H9 (cell line): ENCODE data around the gene TMC2. TPM values are rescaled to one million over a fixed set of nuclear protein-coding genes. Genes with fewer than 3 reads are reported as not detected.

ENCODE experiments used
- DNase-seq: peaks from one replicate; pipeline ENCODE4 v3.0.0-alpha.2; 2017
- H2AFZ ChIP-seq: one replicate; pipeline ENCODE4 v1.6.1; 2013; ENCODE audit warnings: mild to moderate bottlenecking, low read length, control low read depth, moderate library complexity
- H2AK5ac ChIP-seq: 2 replicates; pipeline ENCODE4 v1.6.1; 2013; ENCODE audit warnings: low read length, control low read depth, mixed read lengths; ENCODE audit not compliant: insufficient read length
- H2BK120ac ChIP-seq: one replicate; pipeline ENCODE4 v1.6.1; 2013; ENCODE audit warnings: low read depth, mild to moderate bottlenecking, low read length, control low read depth, inconsistent platforms; ENCODE audit not compliant: poor library complexity, severe bottlenecking
- H2BK12ac ChIP-seq: 2 replicates; pipeline ENCODE4 v1.6.1; 2013; ENCODE audit warnings: low read length, control low read depth, mixed read lengths, low read depth; ENCODE audit not compliant: insufficient read length
- H2BK15ac ChIP-seq: 2 replicates; pipeline ENCODE4 v1.6.1; 2013; ENCODE audit warnings: low read depth, low read length, control low read depth
- H2BK20ac ChIP-seq: one replicate; pipeline ENCODE4 v1.6.1; 2013; ENCODE audit warnings: low read depth, mild to moderate bottlenecking, low read length, control low read depth, inconsistent platforms; ENCODE audit not compliant: poor library complexity, severe bottlenecking
- H2BK5ac ChIP-seq: 2 replicates; pipeline ENCODE4 v1.6.1; 2013; ENCODE audit warnings: low read length, control low read depth, mixed read lengths; ENCODE audit not compliant: insufficient read length
- H3K14ac ChIP-seq: 2 replicates; pipeline ENCODE4 v1.6.1; 2013; ENCODE audit warnings: low read length, control low read depth; ENCODE audit not compliant: insufficient read depth
- H3K18ac ChIP-seq: 2 replicates; pipeline ENCODE4 v1.6.1; 2013; ENCODE audit warnings: low read depth, mild to moderate bottlenecking, mixed read lengths, low read length, control low read depth; ENCODE audit not compliant: insufficient read length
- H3K23ac ChIP-seq: 2 replicates; pipeline ENCODE4 v1.6.1; 2013; ENCODE audit warnings: low read length, control low read depth, mixed read lengths, low read depth; ENCODE audit not compliant: insufficient read length
- H3K23me2 ChIP-seq: 2 replicates; pipeline ENCODE4 v1.6.1; 2013; ENCODE audit warnings: low read depth, mild to moderate bottlenecking, mixed read lengths, low read length, control low read depth; ENCODE audit not compliant: insufficient read length, poor library complexity, severe bottlenecking
- H3K27ac ChIP-seq: 2 replicates; pipeline ENCODE4 v1.5.1; 2013; ENCODE audit warnings: low read length, control low read depth, mixed read lengths, low read depth; ENCODE audit not compliant: insufficient read length
- H3K27me3 ChIP-seq: 2 replicates; pipeline ENCODE4 v1.6.1; 2013; ENCODE audit warnings: low read length, control low read depth, inconsistent platforms; ENCODE audit not compliant: insufficient read depth
- H3K4ac ChIP-seq: 2 replicates; pipeline ENCODE4 v1.6.1; 2013; ENCODE audit warnings: low read depth, mild to moderate bottlenecking, control low read depth, inconsistent platforms, low read length, moderate library complexity
- H3K4me1 ChIP-seq: 2 replicates; pipeline ENCODE4 v1.6.1; 2013; ENCODE audit warnings: low read length, control low read depth, inconsistent platforms; ENCODE audit not compliant: insufficient read depth
- H3K4me2 ChIP-seq: 2 replicates; pipeline ENCODE4 v1.6.1; 2013; ENCODE audit warnings: low read length, control low read depth, mixed read lengths; ENCODE audit not compliant: insufficient read length, insufficient read depth
- H3K56ac ChIP-seq: 2 replicates; pipeline ENCODE4 v1.6.1; 2013; ENCODE audit warnings: low read depth, mild to moderate bottlenecking, mixed read lengths, low read length, control low read depth; ENCODE audit not compliant: insufficient read length
- H3K79me1 ChIP-seq: 2 replicates; pipeline ENCODE4 v1.6.1; 2013; ENCODE audit warnings: low read depth, mild to moderate bottlenecking, moderate library complexity, low read length, control low read depth, inconsistent platforms; ENCODE audit not compliant: insufficient read depth, poor library complexity, severe bottlenecking
- H3K79me2 ChIP-seq: 2 replicates; pipeline ENCODE4 v1.6.1; 2013; ENCODE audit warnings: low read length, control low read depth, inconsistent platforms; ENCODE audit not compliant: insufficient read depth
- H3K9ac ChIP-seq: 2 replicates; pipeline ENCODE4 v1.6.1; 2013; ENCODE audit warnings: low read length, control low read depth, mixed read lengths; ENCODE audit not compliant: insufficient read length; ENCODE audit errors: extremely low read depth
- H3K9me3 ChIP-seq: one replicate; pipeline ENCODE4 v1.6.1; 2013; ENCODE audit warnings: low read depth, low read length, inconsistent platforms; ENCODE audit not compliant: control insufficient read depth
- H3T11ph ChIP-seq: one replicate; pipeline ENCODE4 v1.6.1; 2013; ENCODE audit warnings: mild to moderate bottlenecking, low read length, control low read depth, inconsistent platforms
- H4K20me1 ChIP-seq: one replicate; pipeline ENCODE4 v1.6.1; 2013; ENCODE audit not compliant: control insufficient read depth, insufficient read length, insufficient read depth
- H4K5ac ChIP-seq: 2 replicates; pipeline ENCODE4 v1.6.1; 2013; ENCODE audit warnings: low read depth, mild to moderate bottlenecking, mixed read lengths, low read length, control low read depth; ENCODE audit not compliant: insufficient read length
- H4K8ac ChIP-seq: replicated peaks from 2 replicates; pipeline ENCODE4 v1.6.1; 2013; ENCODE audit warnings: low read length, control low read depth, mixed read lengths, low read depth; ENCODE audit not compliant: insufficient read length
- H4K91ac ChIP-seq: 2 replicates; pipeline ENCODE4 v1.6.1; 2013; ENCODE audit warnings: low read depth, mild to moderate bottlenecking, moderate library complexity, mixed read lengths, low read length, control low read depth; ENCODE audit not compliant: insufficient read length
- H3K27ac Mint-ChIP-seq, 3 experiments: 2 replicates in 2 of 3; 3 replicates in 1 of 3; pipeline ENCODE4 v1.8.0; 2020 to 2021; ENCODE audit warnings: mixed read lengths in 3 of 3, mild to moderate bottlenecking in 1 of 3, moderate library complexity in 1 of 3
- H3K27me3 Mint-ChIP-seq: 2 replicates; pipeline ENCODE4 v1.8.0; 2021; ENCODE audit warnings: low read depth, mild to moderate bottlenecking, moderate library complexity, mixed read lengths
- H3K36me3 Mint-ChIP-seq, 3 experiments: 2 replicates in 2 of 3; 3 replicates in 1 of 3; pipeline ENCODE4 v1.8.0; 2020 to 2021; ENCODE audit warnings: low read depth in 3 of 3, mixed read lengths in 3 of 3; ENCODE audit not compliant: insufficient read depth in 1 of 3
- H3K4me1 Mint-ChIP-seq, 2 experiments: 2 replicates each; pipeline ENCODE4 v1.8.0; 2020; ENCODE audit warnings: mixed read lengths in 2 of 2
- H3K4me3 Mint-ChIP-seq, 2 experiments: 2 replicates in 1 of 2; 3 replicates in 1 of 2; pipeline ENCODE4 v1.8.0; 2020 to 2021; ENCODE audit warnings: mild to moderate bottlenecking in 2 of 2, mixed read lengths in 2 of 2, moderate library complexity in 1 of 2
- H3K9me3 Mint-ChIP-seq, 2 experiments: 2 replicates in 1 of 2; 3 replicates in 1 of 2; pipeline ENCODE4 v1.8.0; 2020; ENCODE audit warnings: mild to moderate bottlenecking in 2 of 2, mixed read lengths in 2 of 2, moderate library complexity in 1 of 2
- CTCF ChIP-seq: fragments of 200-600 bp; sonication (generic); conservative IDR thresholded peaks from 3 replicates; pipeline ENCODE4 v1.8.0; 2021; ENCODE audit warnings: antibody characterized with exemption, mild to moderate bottlenecking
- WGBS: extraction: QIAGEN DNeasy Blood & Tissue Kit; methylation state at CpG from one replicate; pipeline ENCODE4 v1.1.7; 2013; ENCODE audit warnings: missing lambda C conversion rate, low lambda C conversion rate, mixed read lengths; ENCODE audit not compliant: insufficient read length; ENCODE audit errors: extremely low coverage; 5-methylcytosine and 5-hydroxymethylcytosine counted together
- total RNA-seq: library from RNA; stranded (reverse); gene quantifications from 2 replicates; pipeline ENCODE4 v1.2.1, GENCODE V29; 2021

Gene TMC2
- total RNA-seq, 1 experiment from 2014 or later = not detected

GRCh38 chr20:2625062-2625461 lies 88.7 kb downstream of the TMC2 start:
- Histone ChIP-seq H3K9ac (no peak overlapping the region), H4K8ac (no peak overlapping the region), H3T11ph (no peak overlapping the region), H2AFZ (no peak overlapping the region), H4K20me1 (no peaks in the 10 kb centered on the region), H3K79me2 (no peaks in the 10 kb centered on the region), H2BK20ac (no peak overlapping the region), H3K4me1 (no peaks in the 10 kb centered on the region), H3K23me2 (no peaks in the 10 kb centered on the region), H3K4ac (no peak overlapping the region), H3K56ac (no peak overlapping the region), H3K14ac (no peak overlapping the region), H4K5ac (no peak overlapping the region), H3K9me3 (no peaks in the 10 kb centered on the region), H3K18ac (no peak overlapping the region), H2BK120ac (no peak overlapping the region), H4K91ac (no peak overlapping the region), H3K27me3 (no peaks in the 10 kb centered on the region), H3K23ac (no peak overlapping the region), H2BK15ac (no peak overlapping the region), H2BK5ac (no peak overlapping the region), H3K4me2 (no peak overlapping the region), H2AK5ac (no peak overlapping the region), H3K27ac (no peak overlapping the region), H3K79me1 (no peaks in the 10 kb centered on the region), H2BK12ac (no peak overlapping the region)
- no peak overlapping the region for H3K4me3 Mint-ChIP-seq
- no peak for TF ChIP-seq CTCF
- H3K27me3 Mint-ChIP-seq = peaks cover 50% of the 10 kb centered on the region
- WGBS = no CpG with 5 or more reads among the region's 2 CpGs
- H3K36me3 Mint-ChIP-seq = no peaks in the 10 kb centered on the region
- H3K4me1 Mint-ChIP-seq = no peaks in the 10 kb centered on the region
- no peak overlapping the region for H3K27ac Mint-ChIP-seq
- peaks cover 0 to 3% of the 10 kb centered on the region in 2 experiments; a peak in 2 of 5 replicates for H3K9me3 Mint-ChIP-seq
- DNase-seq = no peak
